Measurements from ENCODE around the gene ADARB2. TPM values are rescaled to one million over a fixed set of nuclear protein-coding genes. Genes with fewer than 3 reads are reported as not detected.

Gene ADARB2
- total and polyA plus RNA-seq, 2 experiments from 2014 or later, result 2.0 to 5.0 TPM

DNA sequence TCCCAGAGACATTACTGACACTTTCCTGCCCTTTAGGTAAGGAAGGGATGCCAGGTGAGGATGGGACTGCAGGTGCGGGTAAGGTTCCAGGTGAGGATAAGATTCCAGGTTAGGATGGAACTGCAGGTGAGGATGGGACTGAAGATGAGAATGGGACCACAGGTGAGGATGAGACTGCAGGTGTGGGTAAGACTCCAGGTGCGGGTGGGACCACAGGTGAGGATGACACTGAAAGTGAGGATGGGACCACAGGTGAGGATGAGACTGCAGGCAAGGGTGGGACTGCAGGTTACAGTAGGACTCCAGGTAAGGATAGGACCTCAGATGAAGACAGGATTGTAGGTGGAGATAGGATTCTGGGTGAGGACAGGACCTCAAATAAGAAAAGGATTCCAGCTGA is 358.9 kb downstream of the ADARB2 start (continued):
- TF ChIP-seq, protein P1, sequence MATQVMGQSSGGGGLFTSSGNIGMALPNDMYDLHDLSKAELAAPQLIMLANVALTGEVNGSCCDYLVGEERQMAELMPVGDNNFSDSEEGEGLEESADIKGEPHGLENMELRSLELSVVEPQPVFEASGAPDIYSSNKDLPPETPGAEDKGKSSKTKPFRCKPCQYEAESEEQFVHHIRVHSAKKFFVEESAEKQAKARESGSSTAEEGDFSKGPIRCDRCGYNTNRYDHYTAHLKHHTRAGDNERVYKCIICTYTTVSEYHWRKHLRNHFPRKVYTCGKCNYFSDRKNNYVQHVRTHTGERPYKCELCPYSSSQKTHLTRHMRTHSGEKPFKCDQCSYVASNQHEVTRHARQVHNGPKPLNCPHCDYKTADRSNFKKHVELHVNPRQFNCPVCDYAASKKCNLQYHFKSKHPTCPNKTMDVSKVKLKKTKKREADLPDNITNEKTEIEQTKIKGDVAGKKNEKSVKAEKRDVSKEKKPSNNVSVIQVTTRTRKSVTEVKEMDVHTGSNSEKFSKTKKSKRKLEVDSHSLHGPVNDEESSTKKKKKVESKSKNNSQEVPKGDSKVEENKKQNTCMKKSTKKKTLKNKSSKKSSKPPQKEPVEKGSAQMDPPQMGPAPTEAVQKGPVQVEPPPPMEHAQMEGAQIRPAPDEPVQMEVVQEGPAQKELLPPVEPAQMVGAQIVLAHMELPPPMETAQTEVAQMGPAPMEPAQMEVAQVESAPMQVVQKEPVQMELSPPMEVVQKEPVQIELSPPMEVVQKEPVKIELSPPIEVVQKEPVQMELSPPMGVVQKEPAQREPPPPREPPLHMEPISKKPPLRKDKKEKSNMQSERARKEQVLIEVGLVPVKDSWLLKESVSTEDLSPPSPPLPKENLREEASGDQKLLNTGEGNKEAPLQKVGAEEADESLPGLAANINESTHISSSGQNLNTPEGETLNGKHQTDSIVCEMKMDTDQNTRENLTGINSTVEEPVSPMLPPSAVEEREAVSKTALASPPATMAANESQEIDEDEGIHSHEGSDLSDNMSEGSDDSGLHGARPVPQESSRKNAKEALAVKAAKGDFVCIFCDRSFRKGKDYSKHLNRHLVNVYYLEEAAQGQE (IDR thresholded peaks at IDR 0.05; ENCODE audit: unreplicated experiment), result no peak
- TF ChIP-seq CREB1 (CRISPR knock-in tag; IDR thresholded peaks at IDR 0.05; ENCODE audit: low read depth), result no peak

DNA sequence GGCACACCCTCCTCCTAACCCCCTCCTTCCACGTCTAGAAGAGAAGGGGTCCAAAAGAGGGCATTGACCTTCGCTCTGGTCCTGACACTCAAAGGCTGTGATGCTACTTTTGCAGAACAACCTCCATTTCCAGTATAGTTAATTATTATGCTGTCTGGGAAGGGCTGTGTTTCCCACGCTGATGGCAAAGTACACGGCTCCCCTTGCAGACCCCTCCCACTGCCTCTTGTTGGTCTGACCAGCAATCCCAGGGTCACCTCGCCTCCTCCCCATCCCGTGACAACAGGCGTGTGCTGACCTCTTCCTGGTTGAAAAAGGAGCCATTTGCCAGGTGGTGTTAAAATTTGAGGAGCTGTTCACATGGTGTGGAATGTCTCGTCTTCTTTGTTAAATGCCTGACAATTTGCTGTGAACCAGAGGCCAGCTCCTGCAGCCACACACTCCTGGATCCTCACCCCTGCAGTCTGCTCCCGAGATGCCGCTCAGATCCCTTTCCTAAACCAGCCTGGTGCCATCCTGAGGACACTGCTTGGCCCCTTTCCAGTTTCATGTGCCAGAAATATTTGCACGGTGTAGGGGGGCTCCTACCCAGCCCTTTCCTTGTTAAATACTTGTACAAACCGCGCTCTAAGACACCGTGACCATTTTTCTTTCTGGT is 359.5 kb downstream of the ADARB2 start:
- Histone ChIP-seq H3K9me2 (ENCODE audit: insufficient read depth) (no peaks in the 10 kb centered on the region), H3K27ac (ENCODE audit: low read depth) (no peak overlapping the region), H3K36me3 (ENCODE audit: insufficient read depth) (no peaks in the 10 kb centered on the region), H3K4me1 (ENCODE audit: insufficient read depth) (peaks cover 20% of the 10 kb centered on the region), H4K20me1 (replicated peaks; ENCODE audit: insufficient read depth) (no peaks in the 10 kb centered on the region), H3K79me2 (replicated peaks; ENCODE audit: insufficient read depth) (no peaks in the 10 kb centered on the region), H3F3A (replicated peaks; ENCODE audit: low read depth) (peaks cover 9% of the 10 kb centered on the region; the same call in 1 of the 2 replicates), H3K4me3 (no peak overlapping the region), H2AFZ (no peak overlapping the region), H3K27me3 (ENCODE audit: insufficient read depth) (no peaks in the 10 kb centered on the region), H3K4me2 (no peak overlapping the region)
- ATAC-seq (no peak), DNase-seq (ENCODE audit: low spot score) (no peak)
- Mint-ChIP-seq H3K9me3 (no peaks in the 10 kb centered on the region), H3K27ac (no peak overlapping the region), H3K4me1 (peaks cover 41% of the 10 kb centered on the region), H3K36me3 (ENCODE audit: low read depth) (no peaks in the 10 kb centered on the region; the same call in 2 of the 3 replicates), H3K27me3 (ENCODE audit: insufficient read depth, low read depth, poor library complexity) (peaks cover 17% of the 10 kb centered on the region), H3K4me3 (no peak overlapping the region)
- TF ChIP-seq, protein P2, sequence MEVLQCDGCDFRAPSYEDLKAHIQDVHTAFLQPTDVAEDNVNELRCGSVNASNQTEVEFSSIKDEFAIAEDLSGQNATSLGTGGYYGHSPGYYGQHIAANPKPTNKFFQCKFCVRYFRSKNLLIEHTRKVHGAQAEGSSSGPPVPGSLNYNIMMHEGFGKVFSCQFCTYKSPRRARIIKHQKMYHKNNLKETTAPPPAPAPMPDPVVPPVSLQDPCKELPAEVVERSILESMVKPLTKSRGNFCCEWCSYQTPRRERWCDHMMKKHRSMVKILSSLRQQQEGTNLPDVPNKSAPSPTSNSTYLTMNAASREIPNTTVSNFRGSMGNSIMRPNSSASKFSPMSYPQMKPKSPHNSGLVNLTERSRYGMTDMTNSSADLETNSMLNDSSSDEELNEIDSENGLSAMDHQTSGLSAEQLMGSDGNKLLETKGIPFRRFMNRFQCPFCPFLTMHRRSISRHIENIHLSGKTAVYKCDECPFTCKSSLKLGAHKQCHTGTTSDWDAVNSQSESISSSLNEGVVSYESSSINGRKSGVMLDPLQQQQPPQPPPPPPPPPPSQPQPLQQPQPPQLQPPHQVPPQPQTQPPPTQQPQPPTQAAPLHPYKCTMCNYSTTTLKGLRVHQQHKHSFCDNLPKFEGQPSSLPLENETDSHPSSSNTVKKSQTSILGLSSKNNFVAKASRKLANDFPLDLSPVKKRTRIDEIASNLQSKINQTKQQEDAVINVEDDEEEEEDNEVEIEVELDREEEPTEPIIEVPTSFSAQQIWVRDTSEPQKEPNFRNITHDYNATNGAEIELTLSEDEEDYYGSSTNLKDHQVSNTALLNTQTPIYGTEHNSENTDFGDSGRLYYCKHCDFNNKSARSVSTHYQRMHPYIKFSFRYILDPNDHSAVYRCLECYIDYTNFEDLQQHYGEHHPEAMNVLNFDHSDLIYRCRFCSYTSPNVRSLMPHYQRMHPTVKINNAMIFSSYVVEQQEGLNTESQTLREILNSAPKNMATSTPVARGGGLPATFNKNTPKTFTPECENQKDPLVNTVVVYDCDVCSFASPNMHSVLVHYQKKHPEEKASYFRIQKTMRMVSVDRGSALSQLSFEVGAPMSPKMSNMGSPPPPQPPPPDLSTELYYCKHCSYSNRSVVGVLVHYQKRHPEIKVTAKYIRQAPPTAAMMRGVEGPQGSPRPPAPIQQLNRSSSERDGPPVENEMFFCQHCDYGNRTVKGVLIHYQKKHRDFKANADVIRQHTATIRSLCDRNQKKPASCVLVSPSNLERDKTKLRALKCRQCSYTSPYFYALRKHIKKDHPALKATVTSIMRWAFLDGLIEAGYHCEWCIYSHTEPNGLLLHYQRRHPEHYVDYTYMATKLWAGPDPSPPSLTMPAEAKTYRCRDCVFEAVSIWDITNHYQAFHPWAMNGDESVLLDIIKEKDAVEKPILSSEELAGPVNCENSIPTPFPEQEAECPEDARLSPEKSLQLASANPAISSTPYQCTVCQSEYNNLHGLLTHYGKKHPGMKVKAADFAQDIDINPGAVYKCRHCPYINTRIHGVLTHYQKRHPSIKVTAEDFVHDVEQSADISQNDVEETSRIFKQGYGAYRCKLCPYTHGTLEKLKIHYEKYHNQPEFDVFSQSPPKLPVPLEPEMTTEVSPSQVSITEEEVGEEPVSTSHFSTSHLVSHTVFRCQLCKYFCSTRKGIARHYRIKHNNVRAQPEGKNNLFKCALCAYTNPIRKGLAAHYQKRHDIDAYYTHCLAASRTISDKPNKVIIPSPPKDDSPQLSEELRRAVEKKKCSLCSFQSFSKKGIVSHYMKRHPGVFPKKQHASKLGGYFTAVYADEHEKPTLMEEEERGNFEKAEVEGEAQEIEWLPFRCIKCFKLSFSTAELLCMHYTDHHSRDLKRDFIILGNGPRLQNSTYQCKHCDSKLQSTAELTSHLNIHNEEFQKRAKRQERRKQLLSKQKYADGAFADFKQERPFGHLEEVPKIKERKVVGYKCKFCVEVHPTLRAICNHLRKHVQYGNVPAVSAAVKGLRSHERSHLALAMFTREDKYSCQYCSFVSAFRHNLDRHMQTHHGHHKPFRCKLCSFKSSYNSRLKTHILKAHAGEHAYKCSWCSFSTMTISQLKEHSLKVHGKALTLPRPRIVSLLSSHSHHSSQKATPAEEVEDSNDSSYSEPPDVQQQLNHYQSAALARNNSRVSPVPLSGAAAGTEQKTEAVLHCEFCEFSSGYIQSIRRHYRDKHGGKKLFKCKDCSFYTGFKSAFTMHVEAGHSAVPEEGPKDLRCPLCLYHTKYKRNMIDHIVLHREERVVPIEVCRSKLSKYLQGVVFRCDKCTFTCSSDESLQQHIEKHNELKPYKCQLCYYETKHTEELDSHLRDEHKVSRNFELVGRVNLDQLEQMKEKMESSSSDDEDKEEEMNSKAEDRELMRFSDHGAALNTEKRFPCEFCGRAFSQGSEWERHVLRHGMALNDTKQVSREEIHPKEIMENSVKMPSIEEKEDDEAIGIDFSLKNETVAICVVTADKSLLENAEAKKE (CRISPR knock-in tag; IDR thresholded peaks at IDR 0.05), result no peak
- no peak for TF ChIP-seq ZNF114 (CRISPR knock-in tag; IDR thresholded peaks at IDR 0.05)
- TF ChIP-seq, protein P3, sequence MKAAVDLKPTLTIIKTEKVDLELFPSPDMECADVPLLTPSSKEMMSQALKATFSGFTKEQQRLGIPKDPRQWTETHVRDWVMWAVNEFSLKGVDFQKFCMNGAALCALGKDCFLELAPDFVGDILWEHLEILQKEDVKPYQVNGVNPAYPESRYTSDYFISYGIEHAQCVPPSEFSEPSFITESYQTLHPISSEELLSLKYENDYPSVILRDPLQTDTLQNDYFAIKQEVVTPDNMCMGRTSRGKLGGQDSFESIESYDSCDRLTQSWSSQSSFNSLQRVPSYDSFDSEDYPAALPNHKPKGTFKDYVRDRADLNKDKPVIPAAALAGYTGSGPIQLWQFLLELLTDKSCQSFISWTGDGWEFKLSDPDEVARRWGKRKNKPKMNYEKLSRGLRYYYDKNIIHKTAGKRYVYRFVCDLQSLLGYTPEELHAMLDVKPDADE (IDR thresholded peaks at IDR 0.05), result no peak
- TF ChIP-seq, protein P4, sequence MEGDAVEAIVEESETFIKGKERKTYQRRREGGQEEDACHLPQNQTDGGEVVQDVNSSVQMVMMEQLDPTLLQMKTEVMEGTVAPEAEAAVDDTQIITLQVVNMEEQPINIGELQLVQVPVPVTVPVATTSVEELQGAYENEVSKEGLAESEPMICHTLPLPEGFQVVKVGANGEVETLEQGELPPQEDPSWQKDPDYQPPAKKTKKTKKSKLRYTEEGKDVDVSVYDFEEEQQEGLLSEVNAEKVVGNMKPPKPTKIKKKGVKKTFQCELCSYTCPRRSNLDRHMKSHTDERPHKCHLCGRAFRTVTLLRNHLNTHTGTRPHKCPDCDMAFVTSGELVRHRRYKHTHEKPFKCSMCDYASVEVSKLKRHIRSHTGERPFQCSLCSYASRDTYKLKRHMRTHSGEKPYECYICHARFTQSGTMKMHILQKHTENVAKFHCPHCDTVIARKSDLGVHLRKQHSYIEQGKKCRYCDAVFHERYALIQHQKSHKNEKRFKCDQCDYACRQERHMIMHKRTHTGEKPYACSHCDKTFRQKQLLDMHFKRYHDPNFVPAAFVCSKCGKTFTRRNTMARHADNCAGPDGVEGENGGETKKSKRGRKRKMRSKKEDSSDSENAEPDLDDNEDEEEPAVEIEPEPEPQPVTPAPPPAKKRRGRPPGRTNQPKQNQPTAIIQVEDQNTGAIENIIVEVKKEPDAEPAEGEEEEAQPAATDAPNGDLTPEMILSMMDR (conservative IDR thresholded peaks at IDR 0.05; ENCODE audit: low read depth in 2 of 2), result no peak
- no peak for TF ChIP-seq JUNB (IDR thresholded peaks at IDR 0.05; ENCODE audit: unreplicated experiment)
